Testis (tissue), 2 donors: Measurements from ENCODE around the gene GATA1.

Experiments used
- CTCF ChIP-seq, 3 experiments: fragments of 450-650 bp in 2 of 3; fragments of 200-600 bp in 1 of 3; sonication (generic) in 1 of 3; IDR thresholded peaks; one replicate each; pipeline ENCODE4 v1.5.1; 2016 to 2019; ENCODE audit warnings: antibody characterized with exemption in 3 of 3, mild to moderate bottlenecking in 2 of 3, moderate library complexity in 1 of 3
- POLR2A ChIP-seq: fragments of 450-650 bp; IDR thresholded peaks from one replicate; pipeline ENCODE4 v1.6.1; 2017; ENCODE audit warnings: antibody characterized with exemption, mild to moderate bottlenecking, moderate library complexity

DNA sequence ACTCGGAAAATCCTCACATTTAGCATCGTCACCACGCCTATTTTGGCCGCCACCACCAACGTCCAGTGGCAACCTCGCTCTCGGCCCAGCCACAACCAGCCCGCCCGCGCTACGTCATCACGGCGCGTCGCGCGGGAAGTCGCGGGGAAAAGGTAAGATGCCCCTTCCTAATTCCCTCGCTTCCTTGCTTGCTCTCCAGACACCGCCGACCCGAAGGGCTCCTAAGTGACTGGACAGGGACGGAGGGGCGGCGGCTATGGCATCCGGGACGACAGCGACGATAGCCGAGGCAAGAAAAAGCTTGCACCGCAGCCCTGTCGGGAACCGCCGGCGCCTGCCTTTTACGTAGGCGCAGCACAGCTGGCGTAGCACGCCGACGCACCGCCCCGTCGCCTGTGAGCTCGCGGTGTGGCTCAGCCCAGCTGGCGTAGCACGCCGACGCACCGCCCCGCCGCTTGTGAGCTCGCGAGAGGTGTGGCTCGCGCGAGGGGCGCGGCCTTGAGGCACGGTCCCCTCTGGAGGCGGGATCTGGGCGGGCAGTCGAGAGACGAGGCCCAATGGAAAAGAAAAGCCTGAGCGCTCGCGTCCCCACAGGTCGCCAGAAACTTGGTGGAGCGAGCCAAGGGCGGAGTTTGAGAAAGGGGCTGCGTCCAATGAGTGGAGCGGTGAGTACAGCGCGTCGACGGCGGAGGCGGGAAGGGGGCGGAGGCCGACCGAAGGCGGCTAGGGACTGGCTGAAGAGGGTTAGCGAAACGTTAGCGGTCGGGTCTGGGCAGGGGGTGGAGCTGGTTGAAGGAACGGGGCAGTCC lies 15.1 kb downstream of the GATA1 start, which contains the start of gene HDAC6:
- TF ChIP-seq CTCF (IDR thresholded peaks at IDR 0.05) = no peak
- peak; percentile 7 for TF ChIP-seq POLR2A
